ENCODE results near the gene HBD. TPM values are rescaled to one million over a fixed set of nuclear protein-coding genes. Genes with fewer than 3 reads are reported as not detected.

Gene HBD
- total and polyA plus RNA-seq, 9 of the 15 experiments (the other 6 are each of a cell fraction or from before 2014, with no cell fraction given): 11.8 to 169 (median 36.0) TPM

GRCh38 chr11:5234381-5234834 lies at the start of gene HBD (continued):
- no peak; the same call in 1 of the 2 replicates for TF ChIP-seq REST (IDR thresholded peaks at IDR 0.05; ENCODE audit: borderline replicate concordance)
- no peak for TF ChIP-seq REST (CRISPR knock-in tag; IDR thresholded peaks at IDR 0.05; ENCODE audit: low read depth)
- TF ChIP-seq CHD2 (IDR thresholded peaks at IDR 0.05; ENCODE audit: low read depth, low read length): no peak
- no peak for TF ChIP-seq NFXL1 (CRISPR knock-in tag; IDR thresholded peaks at IDR 0.05)
- peak in 1 of 2 experiments; percentile 50; a peak in 1 of 4 replicates for TF ChIP-seq RCOR1 (IDR thresholded peaks at IDR 0.05; ENCODE audit: borderline replicate concordance in 1 of 2, low read depth in 2 of 2, low read length in 2 of 2)
- no peak for TF ChIP-seq ZNF146 (CRISPR knock-in tag; IDR thresholded peaks at IDR 0.05; ENCODE audit: unreplicated experiment)
- no peak for TF ChIP-seq CEBPZ (IDR thresholded peaks at IDR 0.05; ENCODE audit: borderline replicate concordance, low read depth, low read length)
- no peak for TF ChIP-seq MCM3 (IDR thresholded peaks at IDR 0.05)
- no peak for TF ChIP-seq GABPB1 (CRISPR knock-in tag; IDR thresholded peaks at IDR 0.05)
- TF ChIP-seq, protein P1, sequence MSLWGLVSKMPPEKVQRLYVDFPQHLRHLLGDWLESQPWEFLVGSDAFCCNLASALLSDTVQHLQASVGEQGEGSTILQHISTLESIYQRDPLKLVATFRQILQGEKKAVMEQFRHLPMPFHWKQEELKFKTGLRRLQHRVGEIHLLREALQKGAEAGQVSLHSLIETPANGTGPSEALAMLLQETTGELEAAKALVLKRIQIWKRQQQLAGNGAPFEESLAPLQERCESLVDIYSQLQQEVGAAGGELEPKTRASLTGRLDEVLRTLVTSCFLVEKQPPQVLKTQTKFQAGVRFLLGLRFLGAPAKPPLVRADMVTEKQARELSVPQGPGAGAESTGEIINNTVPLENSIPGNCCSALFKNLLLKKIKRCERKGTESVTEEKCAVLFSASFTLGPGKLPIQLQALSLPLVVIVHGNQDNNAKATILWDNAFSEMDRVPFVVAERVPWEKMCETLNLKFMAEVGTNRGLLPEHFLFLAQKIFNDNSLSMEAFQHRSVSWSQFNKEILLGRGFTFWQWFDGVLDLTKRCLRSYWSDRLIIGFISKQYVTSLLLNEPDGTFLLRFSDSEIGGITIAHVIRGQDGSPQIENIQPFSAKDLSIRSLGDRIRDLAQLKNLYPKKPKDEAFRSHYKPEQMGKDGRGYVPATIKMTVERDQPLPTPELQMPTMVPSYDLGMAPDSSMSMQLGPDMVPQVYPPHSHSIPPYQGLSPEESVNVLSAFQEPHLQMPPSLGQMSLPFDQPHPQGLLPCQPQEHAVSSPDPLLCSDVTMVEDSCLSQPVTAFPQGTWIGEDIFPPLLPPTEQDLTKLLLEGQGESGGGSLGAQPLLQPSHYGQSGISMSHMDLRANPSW (CRISPR knock-in tag; IDR thresholded peaks at IDR 0.05): no peak
- no peak for TF ChIP-seq PRPF4 (IDR thresholded peaks at IDR 0.05; ENCODE audit: insufficient read depth, low read depth, low read length, poor library complexity, severe bottlenecking)
- peak; percentile 49 for TF ChIP-seq RBBP5 (IDR thresholded peaks at IDR 0.05; ENCODE audit: borderline replicate concordance, insufficient read depth, low read length, poor library complexity, severe bottlenecking)

Data from K562 (cell line).